ENCODE results near the gene RNF25. TPM values are rescaled to one million over a fixed set of nuclear protein-coding genes. Genes with fewer than 3 reads are reported as not detected.

RNF25 gene
- polyA plus RNA-seq, 2 of the 4 experiments (the other 2 are of a cell fraction): 33.8 to 61.5 TPM

GRCh38 chr2:218618102-218618860 lies 53.5 kb downstream of the RNF25 start:
- no peaks in the 10 kb centered on the region for H3K9me3 ChIP-seq
- CTCF ChIA-PET: interaction anchor here (0.7 to 2.1 kb wide), 4 partner anchors 10 to 297 kb away, joined by 3 to 5 read pairs (median 4); partner anchors contain the start of gene PLCD4
- peak in 1 of 2 experiments; percentile 40; a peak in 2 of 5 replicates for TF ChIP-seq RAD21 (conservative IDR thresholded peaks at IDR 0.05 in 1 of 2, IDR thresholded peaks at IDR 0.05 in 1 of 2)
- TF ChIP-seq RNF2 (IDR thresholded peaks at IDR 0.05; ENCODE audit: borderline replicate concordance, low read depth): no peak
- TF ChIP-seq KDM5A (IDR thresholded peaks at IDR 0.05): no peak
- no peak for TF ChIP-seq EHF (CRISPR knock-in tag; IDR thresholded peaks at IDR 0.05)
- TF ChIP-seq CBX8 (IDR thresholded peaks at IDR 0.05): no peak
- TF ChIP-seq CBX2 (IDR thresholded peaks at IDR 0.05; ENCODE audit: borderline replicate concordance, low read depth): no peak
- TF ChIP-seq FOXS1 (CRISPR knock-in tag; IDR thresholded peaks at IDR 0.05): no peak
- ATAC-seq (peak in 1 of 2 experiments; percentile 67; a peak in 3 of 6 replicates), DNase-seq (ENCODE audit: low read depth in 1 of 2, low spot score in 1 of 2) (no peak), FAIRE-seq (no peak)
- no peak overlapping the region for H3K27ac ChIP-seq
- WGBS (ENCODE audit: missing lambda C conversion rate): 87% methylated on average over 6 of the region's 9 CpGs
- POLR2A ChIA-PET: no interaction called here
- no peaks in the 10 kb centered on the region for H3K4me1 ChIP-seq
- H3K4me3 ChIP-seq: no peak overlapping the region
- no peak overlapping the region for H3K4me2 ChIP-seq

- no peak for FAIRE-seq
- no peak for DNase-seq (ENCODE audit: low read depth in 1 of 2, low spot score in 1 of 2)
- 70% methylated on average over 6 of the region's 6 CpGs for WGBS (ENCODE audit: missing lambda C conversion rate)
- no peak overlapping the region for H3K27ac ChIP-seq
- ChIA-PET CTCF (interaction anchor here (1.2 kb wide), 1 partner anchor 43 kb away, joined by 3 read pairs; no protein-coding TSS in a partner anchor), POLR2A (no interaction called here)
- H3K4me3 ChIP-seq: no peak overlapping the region
- H3K9me3 ChIP-seq: no peaks in the 10 kb centered on the region
- TF ChIP-seq MAX (IDR thresholded peaks at IDR 0.05) (no peak), MAFK (IDR thresholded peaks at IDR 0.05; ENCODE audit: partially characterized antibody) (no peak), HOXA7 (CRISPR knock-in tag; IDR thresholded peaks at IDR 0.05) (no peak), HES2 (IDR thresholded peaks at IDR 0.05) (no peak), ZNF302 (CRISPR knock-in tag; IDR thresholded peaks at IDR 0.05) (no peak), HMGXB4 (CRISPR knock-in tag; IDR thresholded peaks at IDR 0.05; ENCODE audit: borderline replicate concordance) (no peak), REST (IDR thresholded peaks at IDR 0.05) (no peak), KDM1A (IDR thresholded peaks at IDR 0.05; ENCODE audit: low read depth) (no peak), RNF2 (IDR thresholded peaks at IDR 0.05; ENCODE audit: borderline replicate concordance, low read depth) (no peak), JUNB (IDR thresholded peaks at IDR 0.05) (no peak), HOXB13 (CRISPR knock-in tag; IDR thresholded peaks at IDR 0.05; ENCODE audit: low read depth) (no peak), RARB (CRISPR knock-in tag; IDR thresholded peaks at IDR 0.05) (no peak), PHF8 (IDR thresholded peaks at IDR 0.05; ENCODE audit: borderline replicate concordance, low read depth) (no peak), EHMT2 (IDR thresholded peaks at IDR 0.05; ENCODE audit: low read depth) (no peak), NFE2L2 (conservative IDR thresholded peaks at IDR 0.05; ENCODE audit: low read length) (no peak), CBX2 (IDR thresholded peaks at IDR 0.05; ENCODE audit: borderline replicate concordance, low read depth) (no peak)
- H3K4me1 ChIP-seq: no peaks in the 10 kb centered on the region
- peak; percentile 23 to 43; a peak in 4 of 6 replicates for ATAC-seq
- no peak overlapping the region for H3K4me2 ChIP-seq
Measured at GRCh38 chr2:218615868-218616315, 55.9 kb downstream of the RNF25 start.

Measured in A549 (cell line).